22Rv1 (cell line): ENCODE data around the gene CSH1.
"Not testable (repeated sequence)": the region's sequence is repeated elsewhere in the genome, so short reads cannot be mapped to it uniquely, and the experiment has no call there.

Experiments used
- H3K27ac ChIP-seq: fragments of 450-650 bp; 2 replicates; pipeline ENCODE4 v1.5.1; 2017
- CTCF ChIP-seq: fragments of 450-650 bp; IDR thresholded peaks from 2 replicates; pipeline ENCODE4 v1.5.1; 2017; ENCODE audit warnings: mild to moderate bottlenecking
- ZFX ChIP-seq: fragments of 450-650 bp; IDR thresholded peaks from 2 replicates; pipeline ENCODE4 v1.6.1; 2017; ENCODE audit warnings: antibody characterized with exemption, borderline replicate concordance

Gene CSH1

GRCh38 chr17:63896524-63897354, at the start of gene CSH1:
Gene CSH1 (minus strand): TSS chr17:63896574. CDS start chr17:63896511, 63 bp downstream.
- not testable (repeated sequence) for H3K27ac ChIP-seq

GRCh38 chr17:63945784-63946439, 49.5 kb upstream of the CSH1 start:
- H3K27ac ChIP-seq: no peak overlapping the region
- no peak for TF ChIP-seq CTCF
- no peak for TF ChIP-seq ZFX

- no peak for TF ChIP-seq CTCF
- no peak for TF ChIP-seq ZFX
- H3K27ac ChIP-seq: no peak overlapping the region
These were observed 48.5 kb upstream of the CSH1 start for GRCh38 chr17:63944736-63945499.

- TF ChIP-seq ZFX (no peak), CTCF (no peak)
These were observed 47.4 kb upstream of the CSH1 start for GRCh38 chr17:63943745-63944144.

GRCh38 chr17:63942309-63942985, 46.1 kb upstream of the CSH1 start:
- TF ChIP-seq CTCF (no peak), ZFX (no peak)
- no peak overlapping the region for H3K27ac ChIP-seq

More at GRCh38 chr17:63943745-63944144, 47.4 kb upstream of the CSH1 start:
- no peak overlapping the region for H3K27ac ChIP-seq

GRCh38 chr17:63941751-63942150, 45.4 kb upstream of the CSH1 start:
- H3K27ac ChIP-seq: no peak overlapping the region
- TF ChIP-seq ZFX (no peak), CTCF (no peak)

- TF ChIP-seq CTCF: no peak
- TF ChIP-seq ZFX: no peak
- no peak overlapping the region for H3K27ac ChIP-seq
These were observed 44.8 kb upstream of the CSH1 start for GRCh38 chr17:63941162-63941561.
